ENCODE measurements around the gene CAMTA1.

CAMTA1 gene

GRCh38 chr1:7721940-7722669 lies 936.9 kb downstream of the CAMTA1 start:
- no peak overlapping the region for H3K4me3 ChIP-seq (ENCODE audit: low read depth, low read length)
- no peak for TF ChIP-seq CTCF (IDR thresholded peaks at IDR 0.05; ENCODE audit: low read depth, low read length, missing control alignments)
- DNase-seq (ENCODE audit: low read depth), result no peak

- TF ChIP-seq CTCF (IDR thresholded peaks at IDR 0.05; ENCODE audit: low read depth, low read length, missing control alignments), result no peak
Measured at GRCh38 chr1:7722670-7723012, 937.4 kb downstream of the CAMTA1 start.

GRCh38 chr1:7726623-7727022 lies 941.4 kb downstream of the CAMTA1 start:
- TF ChIP-seq CTCF (IDR thresholded peaks at IDR 0.05; ENCODE audit: low read depth, low read length, missing control alignments), result no peak
- no peak for DNase-seq (ENCODE audit: low read depth)
- H3K4me3 ChIP-seq (ENCODE audit: low read depth, low read length), result no peak overlapping the region

More at GRCh38 chr1:7722670-7723012, 937.4 kb downstream of the CAMTA1 start:
- no peak for DNase-seq (ENCODE audit: low read depth)
- H3K4me3 ChIP-seq (ENCODE audit: low read depth, low read length), result no peak overlapping the region

GRCh38 chr1:7727809-7728471 lies 942.7 kb downstream of the CAMTA1 start:
- DNase-seq (ENCODE audit: low read depth), result no peak
- no peak overlapping the region for H3K4me3 ChIP-seq (ENCODE audit: low read depth, low read length)
- TF ChIP-seq CTCF (IDR thresholded peaks at IDR 0.05; ENCODE audit: low read depth, low read length, missing control alignments), result no peak

- no peak for TF ChIP-seq CTCF (IDR thresholded peaks at IDR 0.05; ENCODE audit: low read depth, low read length, missing control alignments)
- no peak overlapping the region for H3K4me3 ChIP-seq (ENCODE audit: low read depth, low read length)
- DNase-seq (ENCODE audit: low read depth), result no peak
Measured at GRCh38 chr1:7729761-7730160, 944.5 kb downstream of the CAMTA1 start.

GRCh38 chr1:7732331-7732730 lies 947.1 kb downstream of the CAMTA1 start:
- DNase-seq (ENCODE audit: low read depth), result no peak
- TF ChIP-seq CTCF (IDR thresholded peaks at IDR 0.05; ENCODE audit: low read depth, low read length, missing control alignments), result no peak
- H3K4me3 ChIP-seq (ENCODE audit: low read depth, low read length), result no peak overlapping the region

- TF ChIP-seq CTCF (IDR thresholded peaks at IDR 0.05; ENCODE audit: low read depth, low read length, missing control alignments), result no peak
- no peak for DNase-seq (ENCODE audit: low read depth)
- H3K4me3 ChIP-seq (ENCODE audit: low read depth, low read length), result no peak overlapping the region
Measured at GRCh38 chr1:7733276-7733675, 948.0 kb downstream of the CAMTA1 start.

All from GM12864 (cell line).